Esophagus muscularis mucosa (tissue), 3 donors: Measurements from ENCODE around the gene ALG3.

Source experiments
- POLR2AphosphoS5 ChIP-seq, 2 donors: sonication (generic); formaldehyde crosslinking; IDR thresholded peaks; one replicate each; pipeline ENCODE4 v1.6.1; 2017; ENCODE audit warnings: antibody characterized with exemption in 2 of 2
- TF ChIP-seq, protein P1 (sequence below), 3 experiments: fragments of 200-600 bp in 2 of 3; fragments of 450-650 bp in 1 of 3; sonication (generic) in 2 of 3; IDR thresholded peaks; one replicate each; pipeline ENCODE4 v1.5.1; 2017 to 2019; ENCODE audit warnings: antibody characterized with exemption in 3 of 3, mild to moderate bottlenecking in 2 of 3, moderate library complexity in 1 of 3

DNA sequence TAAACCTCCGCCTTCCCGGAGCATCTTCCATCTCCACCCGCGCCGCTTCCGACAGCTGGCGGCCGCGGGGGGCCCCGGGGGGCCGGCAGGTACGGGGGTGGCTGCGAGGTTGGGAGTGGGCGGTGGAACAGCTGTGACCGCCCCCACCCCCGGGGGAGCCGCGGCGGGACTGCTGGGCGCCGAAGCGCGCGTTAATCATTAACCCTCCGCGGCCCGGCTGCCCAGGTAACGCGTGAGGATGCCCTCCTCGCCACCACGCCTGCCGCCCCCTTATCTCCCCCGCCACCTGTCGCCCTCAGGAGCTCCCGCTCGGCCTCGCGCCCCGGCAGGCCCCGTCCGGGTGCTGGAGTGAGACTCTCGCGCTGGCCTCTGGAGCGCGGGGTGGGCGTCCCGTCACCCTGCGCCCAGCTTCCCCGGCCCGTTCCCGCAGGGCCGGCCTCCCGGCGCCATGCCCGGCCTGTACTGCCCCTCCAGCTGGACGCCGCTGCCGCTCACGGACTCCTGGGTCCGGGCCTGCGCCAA is 18.6 kb downstream of the ALG3 start:
- TF ChIP-seq, protein P1, sequence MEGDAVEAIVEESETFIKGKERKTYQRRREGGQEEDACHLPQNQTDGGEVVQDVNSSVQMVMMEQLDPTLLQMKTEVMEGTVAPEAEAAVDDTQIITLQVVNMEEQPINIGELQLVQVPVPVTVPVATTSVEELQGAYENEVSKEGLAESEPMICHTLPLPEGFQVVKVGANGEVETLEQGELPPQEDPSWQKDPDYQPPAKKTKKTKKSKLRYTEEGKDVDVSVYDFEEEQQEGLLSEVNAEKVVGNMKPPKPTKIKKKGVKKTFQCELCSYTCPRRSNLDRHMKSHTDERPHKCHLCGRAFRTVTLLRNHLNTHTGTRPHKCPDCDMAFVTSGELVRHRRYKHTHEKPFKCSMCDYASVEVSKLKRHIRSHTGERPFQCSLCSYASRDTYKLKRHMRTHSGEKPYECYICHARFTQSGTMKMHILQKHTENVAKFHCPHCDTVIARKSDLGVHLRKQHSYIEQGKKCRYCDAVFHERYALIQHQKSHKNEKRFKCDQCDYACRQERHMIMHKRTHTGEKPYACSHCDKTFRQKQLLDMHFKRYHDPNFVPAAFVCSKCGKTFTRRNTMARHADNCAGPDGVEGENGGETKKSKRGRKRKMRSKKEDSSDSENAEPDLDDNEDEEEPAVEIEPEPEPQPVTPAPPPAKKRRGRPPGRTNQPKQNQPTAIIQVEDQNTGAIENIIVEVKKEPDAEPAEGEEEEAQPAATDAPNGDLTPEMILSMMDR (IDR thresholded peaks at IDR 0.05) = no peak
- TF ChIP-seq POLR2AphosphoS5 (IDR thresholded peaks at IDR 0.05) = no peak
